DOHH2 (cell line): ENCODE measurements around the gene C16orf95.

Source experiments
- EZH2phosphoT487 ChIP-seq: fragments of 200-600 bp; sonication (generic); IDR thresholded peaks from 2 replicates; pipeline ENCODE4 v1.6.1; 2017; ENCODE audit warnings: borderline replicate concordance, mild to moderate bottlenecking, antibody characterized with exemption, low read length, moderate library complexity, mixed read lengths
- TF ChIP-seq, protein P1 (sequence below): fragments of 200-600 bp; sonication (generic); IDR thresholded peaks from one replicate; pipeline ENCODE4 v1.5.1; 2014; ENCODE audit warnings: antibody characterized with exemption, mild to moderate bottlenecking, low read depth, low read length; ENCODE audit not compliant: poor library complexity, severe bottlenecking

DNA sequence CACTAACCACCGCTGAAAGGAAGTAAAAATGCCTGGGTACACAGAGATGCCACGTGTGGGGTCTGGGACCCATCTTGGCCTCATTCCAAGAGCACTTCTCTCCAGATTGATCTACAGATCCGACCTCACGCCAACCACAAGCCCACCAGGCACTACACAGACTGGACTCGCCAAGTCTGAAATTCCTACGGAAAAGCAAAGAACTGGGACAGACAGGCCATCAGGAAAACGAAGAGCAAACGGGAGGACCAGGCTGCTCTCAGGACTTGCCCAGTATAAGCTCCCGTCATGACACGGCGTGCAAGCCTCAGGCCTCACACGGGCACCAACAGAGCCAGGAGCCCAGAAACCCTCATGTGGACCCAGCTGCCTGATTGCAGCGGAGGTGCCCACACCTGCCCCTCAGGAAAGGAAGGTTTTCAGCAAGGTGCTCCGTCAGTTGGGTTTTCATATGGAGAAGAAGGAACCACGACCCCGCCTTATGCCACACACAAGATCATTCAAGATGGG is 20.1 kb upstream of the C16orf95 start:
- TF ChIP-seq EZH2phosphoT487: no peak
- TF ChIP-seq, protein P1, sequence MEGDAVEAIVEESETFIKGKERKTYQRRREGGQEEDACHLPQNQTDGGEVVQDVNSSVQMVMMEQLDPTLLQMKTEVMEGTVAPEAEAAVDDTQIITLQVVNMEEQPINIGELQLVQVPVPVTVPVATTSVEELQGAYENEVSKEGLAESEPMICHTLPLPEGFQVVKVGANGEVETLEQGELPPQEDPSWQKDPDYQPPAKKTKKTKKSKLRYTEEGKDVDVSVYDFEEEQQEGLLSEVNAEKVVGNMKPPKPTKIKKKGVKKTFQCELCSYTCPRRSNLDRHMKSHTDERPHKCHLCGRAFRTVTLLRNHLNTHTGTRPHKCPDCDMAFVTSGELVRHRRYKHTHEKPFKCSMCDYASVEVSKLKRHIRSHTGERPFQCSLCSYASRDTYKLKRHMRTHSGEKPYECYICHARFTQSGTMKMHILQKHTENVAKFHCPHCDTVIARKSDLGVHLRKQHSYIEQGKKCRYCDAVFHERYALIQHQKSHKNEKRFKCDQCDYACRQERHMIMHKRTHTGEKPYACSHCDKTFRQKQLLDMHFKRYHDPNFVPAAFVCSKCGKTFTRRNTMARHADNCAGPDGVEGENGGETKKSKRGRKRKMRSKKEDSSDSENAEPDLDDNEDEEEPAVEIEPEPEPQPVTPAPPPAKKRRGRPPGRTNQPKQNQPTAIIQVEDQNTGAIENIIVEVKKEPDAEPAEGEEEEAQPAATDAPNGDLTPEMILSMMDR: no peak
